MCF 10A (cell line): ENCODE data around the gene METTL1. TPM values are rescaled to one million over a fixed set of nuclear protein-coding genes. Genes with fewer than 3 reads are reported as not detected.

Experiments
- BruUV-seq: library from RNA; stranded (reverse); fragments of 400-500 nt; replicated peaks from 2 replicates; lab custom pipeline; 2021; lab: Mats Ljungman, UMichigan
- CTCF ChIA-PET: fragments of 300-600 bp; sonication (Branson Sonifier 250); formaldehyde crosslinking; extraction: SDS; loops from one replicate; lab custom pipeline; 2021; ENCODE audit warnings: antibody characterized with exemption, inconsistent platforms; lab: Yijun Ruan, JAX
- POLR2A ChIA-PET: fragments of 300-600, 350-650 bp; sonication (Branson Sonifier 250); formaldehyde crosslinking; extraction: SDS; loops from one replicate; lab custom pipeline; 2020; ENCODE audit warnings: antibody characterized with exemption, inconsistent platforms; lab: Yijun Ruan, JAX
- DNase-seq: peaks from one replicate; pipeline ENCODE4 v3.0.0-alpha.2; 2018; ENCODE audit not compliant: unreplicated experiment
- H3K27ac Mint-ChIP-seq: one replicate; pipeline ENCODE4 v1.8.0; 2022; ENCODE audit warnings: mild to moderate bottlenecking, low read depth, mixed read lengths; ENCODE audit not compliant: unreplicated experiment
- H3K27me3 Mint-ChIP-seq: one replicate; pipeline ENCODE4 v1.8.0; 2022; ENCODE audit warnings: mixed read lengths; ENCODE audit not compliant: insufficient read depth, unreplicated experiment
- H3K36me3 Mint-ChIP-seq: one replicate; pipeline ENCODE4 v1.8.0; 2022; ENCODE audit warnings: mild to moderate bottlenecking, moderate library complexity, mixed read lengths; ENCODE audit not compliant: insufficient read depth, unreplicated experiment
- H3K4me1 Mint-ChIP-seq: one replicate; pipeline ENCODE4 v1.8.0; 2022; ENCODE audit warnings: mixed read lengths; ENCODE audit not compliant: insufficient read depth, unreplicated experiment
- H3K4me3 Mint-ChIP-seq: one replicate; pipeline ENCODE4 v1.8.0; 2022; ENCODE audit warnings: mild to moderate bottlenecking, moderate library complexity, mixed read lengths; ENCODE audit not compliant: unreplicated experiment
- H3K9me3 Mint-ChIP-seq: one replicate; pipeline ENCODE4 v1.8.0; 2022; ENCODE audit warnings: mixed read lengths; ENCODE audit not compliant: unreplicated experiment
- intact Hi-C: fragments of 100-400 bp; cut with micrococcal nuclease; formaldehyde crosslinking; loops from 2 replicates; pipeline ENCODE4 v1.14.1; 2022
- total RNA-seq: library from RNA; stranded (reverse); gene quantifications from 2 replicates; pipeline ENCODE4 v1.2.3, GENCODE V29; 2022
- TF ChIP-seq, protein P1 (sequence below): fragments of 200-600 bp; IDR thresholded peaks from one replicate; pipeline ENCODE4 v1.8.0; 2022; ENCODE audit warnings: antibody characterized with exemption, mild to moderate bottlenecking; ENCODE audit not compliant: unreplicated experiment

METTL1 gene
- total RNA-seq, 1 experiment from 2014 or later, result 40.6 TPM

DNA sequence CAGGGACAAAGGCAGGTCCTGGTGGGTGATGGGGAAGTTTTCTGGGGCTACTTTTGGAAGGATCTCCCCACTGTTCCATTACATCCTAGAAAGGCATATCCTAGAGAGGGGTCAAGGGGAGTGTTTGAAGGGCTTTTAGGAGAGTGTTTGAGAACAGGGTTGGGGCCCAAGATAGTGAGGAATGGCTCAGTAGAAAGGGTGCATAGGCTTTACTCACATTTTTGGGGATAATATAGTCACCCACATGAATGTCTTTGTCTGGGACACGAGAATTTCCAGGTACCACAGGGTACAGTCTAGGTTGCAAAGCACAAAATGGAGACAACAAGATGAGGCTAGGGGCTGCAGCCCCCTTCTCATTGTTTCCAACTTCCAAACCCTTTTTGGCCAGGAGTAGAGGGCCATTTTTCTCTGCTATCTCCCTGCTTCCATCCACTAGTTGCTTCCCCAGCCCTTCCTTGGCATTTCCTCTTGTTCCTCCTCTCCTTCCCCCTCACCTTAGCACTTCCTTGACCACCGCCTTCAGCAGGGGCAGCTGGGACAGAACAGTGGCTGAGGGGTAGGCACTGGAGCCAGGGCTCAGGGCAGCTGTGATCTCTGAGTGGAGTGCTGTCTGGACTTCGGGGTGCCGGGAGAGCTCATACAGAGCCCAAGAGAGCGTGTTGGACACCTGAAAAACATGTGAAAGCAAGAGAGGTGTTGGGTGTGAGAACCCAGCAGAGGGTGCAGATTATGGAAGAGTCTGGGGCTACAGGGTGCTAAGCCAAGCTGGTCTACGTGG, 7.8 kb downstream of the METTL1 start:
- Mint-ChIP-seq H3K27me3 (no peaks in the 10 kb centered on the region), H3K4me1 (peaks cover 20% of the 10 kb centered on the region)
- CTCF ChIA-PET, result interaction anchor here (0.8 to 1.7 kb wide), 4 partner anchors 12 to 120 kb away, joined by 3 to 6 read pairs (median 4); partner anchors contain the start of gene CDK4

DNA sequence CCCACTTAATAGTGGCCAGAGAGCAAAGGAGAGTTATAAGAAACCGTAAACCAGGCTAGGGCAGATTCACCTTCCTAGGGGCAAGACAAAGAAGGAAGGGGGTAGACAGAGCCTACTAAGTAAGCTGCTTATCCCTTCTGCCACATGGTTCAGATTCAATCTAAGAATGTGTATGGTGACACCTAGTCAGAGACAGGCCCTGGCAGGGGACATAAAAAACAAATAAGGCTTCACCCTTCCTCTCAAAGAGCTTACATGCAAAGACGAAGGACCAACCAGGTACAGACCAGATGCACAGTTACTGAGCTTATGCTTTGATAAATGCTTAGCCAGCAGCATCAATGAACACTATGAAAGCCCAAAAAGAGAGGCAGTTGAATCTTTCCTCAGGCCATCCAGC, 9.4 kb downstream of the METTL1 start:
- Mint-ChIP-seq H3K4me1 (peaks cover 20% of the 10 kb centered on the region), H3K4me3 (no peak overlapping the region), H3K9me3 (no peaks in the 10 kb centered on the region), H3K36me3 (peaks cover 19% of the 10 kb centered on the region), H3K27me3 (no peaks in the 10 kb centered on the region), H3K27ac (no peak overlapping the region)
- DNase-seq, result no peak
- BruUV-seq, result no TSS peak
- ChIA-PET POLR2A (interaction anchor here (0.6 to 1.2 kb wide), 2 partner anchors 10 to 84 kb away, joined by 4 to 5 read pairs; partner anchors contain the start of genes EEF1AKMT3 and METTL1), CTCF (interaction anchor here (0.9 to 1.2 kb wide), 2 partner anchors 8 to 41 kb away, joined by 4 read pairs; no protein-coding TSS in a partner anchor)
- TF ChIP-seq, protein P1, sequence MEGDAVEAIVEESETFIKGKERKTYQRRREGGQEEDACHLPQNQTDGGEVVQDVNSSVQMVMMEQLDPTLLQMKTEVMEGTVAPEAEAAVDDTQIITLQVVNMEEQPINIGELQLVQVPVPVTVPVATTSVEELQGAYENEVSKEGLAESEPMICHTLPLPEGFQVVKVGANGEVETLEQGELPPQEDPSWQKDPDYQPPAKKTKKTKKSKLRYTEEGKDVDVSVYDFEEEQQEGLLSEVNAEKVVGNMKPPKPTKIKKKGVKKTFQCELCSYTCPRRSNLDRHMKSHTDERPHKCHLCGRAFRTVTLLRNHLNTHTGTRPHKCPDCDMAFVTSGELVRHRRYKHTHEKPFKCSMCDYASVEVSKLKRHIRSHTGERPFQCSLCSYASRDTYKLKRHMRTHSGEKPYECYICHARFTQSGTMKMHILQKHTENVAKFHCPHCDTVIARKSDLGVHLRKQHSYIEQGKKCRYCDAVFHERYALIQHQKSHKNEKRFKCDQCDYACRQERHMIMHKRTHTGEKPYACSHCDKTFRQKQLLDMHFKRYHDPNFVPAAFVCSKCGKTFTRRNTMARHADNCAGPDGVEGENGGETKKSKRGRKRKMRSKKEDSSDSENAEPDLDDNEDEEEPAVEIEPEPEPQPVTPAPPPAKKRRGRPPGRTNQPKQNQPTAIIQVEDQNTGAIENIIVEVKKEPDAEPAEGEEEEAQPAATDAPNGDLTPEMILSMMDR, result no peak
- intact Hi-C loops, result no loop called here

More for the DNA sequence above, 7.8 kb downstream of the METTL1 start:
- no TSS peak for BruUV-seq
- POLR2A ChIA-PET, result interaction anchor here (0.7 to 1.5 kb wide), 7 partner anchors 8 to 673 kb away, joined by 3 to 9 read pairs (median 3); partner anchors contain the start of genes CDK4 and TSPAN31
- DNase-seq, result no peak
- TF ChIP-seq, protein P1, result no peak
- Mint-ChIP-seq H3K4me3 (peak overlapping the region; percentile 89), H3K27ac (peak overlapping the region; percentile 89), H3K9me3 (no peaks in the 10 kb centered on the region), H3K36me3 (peaks cover 18% of the 10 kb centered on the region)
- intact Hi-C loops, result no loop called here

DNA sequence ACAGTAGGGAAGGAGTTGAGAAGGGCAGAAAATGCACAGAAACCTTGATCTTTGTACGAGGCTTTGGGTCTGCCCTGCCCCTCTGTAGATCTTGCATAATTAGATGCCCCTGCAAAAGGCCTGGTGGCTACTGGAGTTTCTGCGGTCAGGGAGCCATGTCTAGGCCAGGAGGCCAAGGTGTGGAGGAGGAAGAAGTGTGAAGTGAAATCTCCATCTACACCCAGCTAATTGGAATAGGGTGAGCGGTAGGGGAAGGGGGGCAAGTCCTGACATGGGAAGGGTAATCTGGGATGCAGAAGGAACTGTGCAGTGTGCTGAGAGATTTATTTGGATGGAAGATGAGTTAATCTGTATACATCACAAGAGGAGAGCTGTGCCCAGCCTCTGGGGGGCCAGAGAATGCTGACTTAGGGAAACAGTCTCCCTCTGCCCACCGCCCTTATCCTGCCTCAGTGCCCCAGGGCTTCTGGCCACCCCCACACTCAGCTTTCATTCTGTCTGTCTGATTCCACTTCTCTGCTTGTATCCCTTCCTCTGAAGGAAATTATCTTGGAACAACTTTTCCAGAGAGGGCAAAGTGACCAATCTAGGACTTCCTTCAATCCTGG, 10.4 kb downstream of the METTL1 start:
- no peaks in the 10 kb centered on the region for H3K9me3 Mint-ChIP-seq
- no peak overlapping the region for H3K4me3 Mint-ChIP-seq
- no peaks in the 10 kb centered on the region for H3K27me3 Mint-ChIP-seq
- H3K27ac Mint-ChIP-seq, result no peak overlapping the region
- POLR2A ChIA-PET, result interaction anchor here (0.8 to 1.2 kb wide), 2 partner anchors 11 to 33 kb away, joined by 3 to 5 read pairs; partner anchors contain the start of genes EEF1AKMT3 and METTL1
- TF ChIP-seq, protein P1, result no peak
- intact Hi-C loops, result no loop called here
- H3K36me3 Mint-ChIP-seq, result peaks cover 25% of the 10 kb centered on the region
- peaks cover 18% of the 10 kb centered on the region for H3K4me1 Mint-ChIP-seq
- no peak for DNase-seq
- CTCF ChIA-PET, result interaction anchor here (0.7 to 1.2 kb wide), 2 partner anchors 11 to 42 kb away, joined by 3 to 4 read pairs; no protein-coding TSS in a partner anchor
- no TSS peak for BruUV-seq
